GM21515 (cell line): Measurements from ENCODE around the gene MDFIC.
A peak's percentile ranks its signal among the peaks of the same experiment; 100 is the strongest.

Experiments used
- ATAC-seq: cut with Tn5 transposase; IDR thresholded peaks from one replicate; pipeline ENCODE4 v1.9.1; 2021; ENCODE audit not compliant: unreplicated experiment

The MDFIC gene

GRCh38 chr7:114925434-114925833, 3.5 kb downstream of the MDFIC start:
- no peak for ATAC-seq

- ATAC-seq: no peak
Observed at GRCh38 chr7:114928060-114928459, 6.2 kb downstream of the MDFIC start.

- ATAC-seq: no peak
Observed at GRCh38 chr7:114929570-114929969, 7.7 kb downstream of the MDFIC start.

GRCh38 chr7:114930107-114930661, 8.3 kb downstream of the MDFIC start:
- no peak for ATAC-seq

- peak; percentile 44 for ATAC-seq
Observed at GRCh38 chr7:114930829-114931655, 9.1 kb downstream of the MDFIC start.

GRCh38 chr7:114931656-114932011, 9.7 kb downstream of the MDFIC start:
- peak; percentile 77 for ATAC-seq

- ATAC-seq: no peak
Observed at GRCh38 chr7:114932991-114933390, 11.1 kb downstream of the MDFIC start.

GRCh38 chr7:114933658-114934057, 11.8 kb downstream of the MDFIC start:
- no peak for ATAC-seq

- no peak for ATAC-seq
Observed at GRCh38 chr7:114934086-114934485, 12.2 kb downstream of the MDFIC start.

GRCh38 chr7:114934713-114935112, 12.8 kb downstream of the MDFIC start:
- no peak for ATAC-seq

- no peak for ATAC-seq
Observed at GRCh38 chr7:114936471-114936870, 14.6 kb downstream of the MDFIC start.

- no peak for ATAC-seq
Observed at GRCh38 chr7:114937446-114937845, 15.6 kb downstream of the MDFIC start.

GRCh38 chr7:114938785-114939184, 16.9 kb downstream of the MDFIC start:
- no peak for ATAC-seq

- ATAC-seq: peak; percentile 30
Observed at GRCh38 chr7:114939484-114940097, 17.7 kb downstream of the MDFIC start.

GRCh38 chr7:114940220-114940619, 18.3 kb downstream of the MDFIC start:
- ATAC-seq: no peak

GRCh38 chr7:114941692-114942091, 19.8 kb downstream of the MDFIC start:
- peak; percentile 58 for ATAC-seq

GRCh38 chr7:114942446-114943175, 20.7 kb downstream of the MDFIC start:
- peak; percentile 54 for ATAC-seq

- ATAC-seq: no peak
Observed at GRCh38 chr7:114943530-114943929, 21.6 kb downstream of the MDFIC start.

GRCh38 chr7:114943953-114944744, 22.3 kb downstream of the MDFIC start:
- ATAC-seq: no peak

- ATAC-seq: no peak
Observed at GRCh38 chr7:114944745-114945625, 23.1 kb downstream of the MDFIC start.
